ENCODE data around the gene SESN3. TPM values are rescaled to one million over a fixed set of nuclear protein-coding genes. Genes with fewer than 3 reads are reported as not detected.
"Not testable (repeated sequence)": the region's sequence is repeated elsewhere in the genome, so short reads cannot be mapped to it uniquely, and the experiment has no call there.

The SESN3 gene
- total and polyA plus RNA-seq, 2 experiments from 2014 or later, result 2.9 to 19.2 TPM

GRCh38 chr11:95252586-95252985 lies 21.6 kb upstream of the SESN3 start:
- no peak for TF ChIP-seq EZH2phosphoT487 (IDR thresholded peaks at IDR 0.05; ENCODE audit: insufficient read depth, low read depth)
- no peak for TF ChIP-seq EZH2 (IDR thresholded peaks at IDR 0.05; ENCODE audit: insufficient read depth, poor library complexity, severe bottlenecking)
- peaks cover 8% of the 10 kb centered on the region; the same call in 1 of the 2 replicates for H3K4me1 ChIP-seq (ENCODE audit: insufficient read depth)
- no peaks in the 10 kb centered on the region for H3F3A ChIP-seq (ENCODE audit: insufficient read depth)
- no peak overlapping the region for H3K27ac ChIP-seq
- no peak overlapping the region for H2AFZ ChIP-seq
- H3K4me3 ChIP-seq, result no peak overlapping the region
- in situ Hi-C loops (cut with MboI), result no loop called here
- H3K9me3 ChIP-seq (ENCODE audit: low read depth), result no peaks in the 10 kb centered on the region
- no peak overlapping the region for H3K9ac ChIP-seq
- no peaks in the 10 kb centered on the region for H4K20me1 ChIP-seq (ENCODE audit: insufficient read depth)
- 50 to 53% methylated on average over 1 of the region's 1 CpG for WGBS, 2 experiments (ENCODE audit: low coverage in 1 of 2, low lambda C conversion rate in 2 of 2, missing lambda C conversion rate in 2 of 2)
- DNase-seq, result no peak
- H3K9me2 ChIP-seq (ENCODE audit: insufficient read depth), result no peaks in the 10 kb centered on the region
- H3K79me2 ChIP-seq (ENCODE audit: insufficient read depth), result no peaks in the 10 kb centered on the region
- H3K4me2 ChIP-seq (ENCODE audit: unreplicated experiment), result no peak overlapping the region
- no peaks in the 10 kb centered on the region for H3K27me3 ChIP-seq (replicated peaks; ENCODE audit: insufficient read depth)
- H3K36me3 ChIP-seq (ENCODE audit: low read depth), result no peaks in the 10 kb centered on the region

DNA sequence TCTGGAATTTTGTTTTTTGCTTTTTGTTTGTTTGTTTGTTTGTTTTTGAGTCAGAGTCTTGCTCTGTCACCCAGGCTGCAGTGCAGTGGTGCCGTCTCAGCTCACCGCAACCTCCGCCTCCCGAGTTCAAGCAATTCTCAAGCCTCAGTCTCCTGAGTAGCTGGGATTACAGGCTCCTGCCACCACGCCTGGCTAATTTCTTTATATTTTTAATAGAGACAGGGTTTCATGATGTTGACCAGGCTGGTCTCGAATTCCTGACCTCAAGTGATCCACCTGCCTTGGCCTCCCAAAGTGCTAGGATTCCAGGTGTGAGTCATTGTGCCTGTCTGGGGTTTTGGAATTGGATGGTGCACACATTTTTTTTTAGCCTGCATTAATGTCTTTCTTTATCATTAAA lies 20.9 kb upstream of the SESN3 start:
- not testable (repeated sequence) for H3K27ac ChIP-seq

GRCh38 chr11:95248666-95249467 lies 17.9 kb upstream of the SESN3 start:
- H4K20me1 ChIP-seq (ENCODE audit: insufficient read depth), result no peaks in the 10 kb centered on the region
- WGBS, 2 experiments (ENCODE audit: low coverage in 1 of 2, low lambda C conversion rate in 2 of 2, missing lambda C conversion rate in 2 of 2), result 86 to 88% methylated on average over 4 of the region's 4 CpGs
- no peaks in the 10 kb centered on the region for H3K9me3 ChIP-seq (ENCODE audit: low read depth)
- H3K9ac ChIP-seq, result no peak overlapping the region
- in situ Hi-C loops (cut with MboI), result no loop called here
- H3F3A ChIP-seq (ENCODE audit: insufficient read depth), result 0 out of 2 replicates have a peak, but pooled peaks cover 5% of the 10 kb centered on the region
- H3K27ac ChIP-seq, result no peak overlapping the region
- no peak overlapping the region for H3K4me3 ChIP-seq
- TF ChIP-seq EZH2phosphoT487 (IDR thresholded peaks at IDR 0.05; ENCODE audit: insufficient read depth, low read depth) (no peak), EZH2 (IDR thresholded peaks at IDR 0.05; ENCODE audit: insufficient read depth, poor library complexity, severe bottlenecking) (no peak)
- H3K79me2 ChIP-seq (ENCODE audit: insufficient read depth), result no peaks in the 10 kb centered on the region
- H2AFZ ChIP-seq, result no peak overlapping the region
- H3K4me2 ChIP-seq (ENCODE audit: unreplicated experiment), result no peak overlapping the region
- no peaks in the 10 kb centered on the region for H3K27me3 ChIP-seq (replicated peaks; ENCODE audit: insufficient read depth)
- H3K9me2 ChIP-seq (ENCODE audit: insufficient read depth), result no peaks in the 10 kb centered on the region
- no peaks in the 10 kb centered on the region for H3K36me3 ChIP-seq (ENCODE audit: low read depth)
- 0 out of 2 replicates have a peak, but pooled peaks cover 5% of the 10 kb centered on the region for H3K4me1 ChIP-seq (ENCODE audit: insufficient read depth)
- DNase-seq, result no peak

More for the DNA sequence above, 20.9 kb upstream of the SESN3 start:
- H3K9me3 ChIP-seq (ENCODE audit: low read depth); H3K4me1 ChIP-seq (ENCODE audit: insufficient read depth); H3K9ac ChIP-seq; in situ Hi-C loops (cut with MboI); H3K27me3 ChIP-seq (replicated peaks; ENCODE audit: insufficient read depth); H3K36me3 ChIP-seq (ENCODE audit: low read depth); DNase-seq; H4K20me1 ChIP-seq (ENCODE audit: insufficient read depth); H3K4me3 ChIP-seq; H3K79me2 ChIP-seq (ENCODE audit: insufficient read depth); H3K9me2 ChIP-seq (ENCODE audit: insufficient read depth); H3F3A ChIP-seq (ENCODE audit: insufficient read depth); H2AFZ ChIP-seq; H3K4me2 ChIP-seq (ENCODE audit: unreplicated experiment): not testable (repeated sequence)
- 89 to 90% methylated on average over 6 of the region's 6 CpGs for WGBS, 2 experiments (ENCODE audit: low coverage in 1 of 2, low lambda C conversion rate in 2 of 2, missing lambda C conversion rate in 2 of 2)

DNA sequence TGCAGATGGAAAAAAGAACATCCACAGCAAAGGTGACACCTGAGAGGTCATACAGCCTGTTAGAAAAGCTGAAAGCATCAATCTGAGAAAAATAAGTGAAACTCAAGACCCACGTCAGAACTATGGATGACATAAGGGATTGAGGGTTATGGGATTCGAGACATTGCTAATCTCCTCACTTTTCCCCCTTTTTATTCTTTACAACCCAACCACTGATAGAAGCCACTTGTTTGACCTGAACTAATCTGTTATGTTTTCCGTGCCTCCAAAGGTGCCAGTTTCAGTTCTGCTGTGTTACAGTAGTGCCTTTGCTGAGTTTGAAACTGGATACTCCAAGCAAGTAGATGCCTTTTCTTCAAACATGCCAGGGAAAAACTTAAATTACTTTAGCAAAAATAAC lies 16.9 kb upstream of the SESN3 start:
- WGBS, 2 experiments (ENCODE audit: low coverage in 1 of 2, low lambda C conversion rate in 2 of 2, missing lambda C conversion rate in 2 of 2), result 91 to 92% methylated on average over 3 of the region's 3 CpGs
- no peak overlapping the region for H3K4me3 ChIP-seq
- no peak overlapping the region for H2AFZ ChIP-seq
- no peaks in the 10 kb centered on the region for H4K20me1 ChIP-seq (ENCODE audit: insufficient read depth)
- H3K9me3 ChIP-seq (ENCODE audit: low read depth), result no peaks in the 10 kb centered on the region
- in situ Hi-C loops (cut with MboI), result no loop called here
- H3K9me2 ChIP-seq (ENCODE audit: insufficient read depth), result no peaks in the 10 kb centered on the region
- no peak for DNase-seq
- no peak overlapping the region for H3K9ac ChIP-seq
- H3K36me3 ChIP-seq (ENCODE audit: low read depth), result no peaks in the 10 kb centered on the region
- H3F3A ChIP-seq (ENCODE audit: insufficient read depth), result 0 out of 2 replicates have a peak, but pooled peaks cover 5% of the 10 kb centered on the region
- 0 out of 2 replicates have a peak, but pooled peaks cover 3% of the 10 kb centered on the region for H3K4me1 ChIP-seq (ENCODE audit: insufficient read depth)
- H3K79me2 ChIP-seq (ENCODE audit: insufficient read depth), result no peaks in the 10 kb centered on the region
- H3K4me2 ChIP-seq (ENCODE audit: unreplicated experiment), result no peak overlapping the region
- no peak overlapping the region for H3K27ac ChIP-seq
- TF ChIP-seq EZH2phosphoT487 (IDR thresholded peaks at IDR 0.05; ENCODE audit: insufficient read depth, low read depth) (no peak), EZH2 (IDR thresholded peaks at IDR 0.05; ENCODE audit: insufficient read depth, poor library complexity, severe bottlenecking) (no peak)
- no peaks in the 10 kb centered on the region for H3K27me3 ChIP-seq (replicated peaks; ENCODE audit: insufficient read depth)

Measured in GM23248 (cell line).